Heart right ventricle (tissue), 16 donors: ENCODE data around the gene HEXD. TPM values are rescaled to one million over a fixed set of nuclear protein-coding genes. Genes with fewer than 3 reads are reported as not detected.
"Not testable (repeated sequence)": the region's sequence is repeated elsewhere in the genome, so short reads cannot be mapped to it uniquely, and the experiment has no call there.

Experiments used
- ATAC-seq, 8 donors: fragments of 200-7000 bp; cut with Tn5 transposase; one replicate each; pipeline ENCODE4 v1.9.1; 2020; ENCODE audit warnings: mild to moderate bottlenecking in 8 of 8, moderate library complexity in 8 of 8, moderate number of reproducible peaks in 1 of 8
- DNase-seq, 2 donors: peaks; one replicate each; pipeline ENCODE4 v3.0.0-alpha.2; 2020
- H3K27ac ChIP-seq, 10 donors: fragments of 200-600 bp; sonication (generic) in 2 of 10; one replicate each; pipeline versions ENCODE4 v1.5.0 to v1.8.0; 2020 to 2022; ENCODE audit warnings: mild to moderate bottlenecking in 3 of 10
- H3K27me3 ChIP-seq, 7 donors: fragments of 200-600 bp; one replicate each; pipeline ENCODE4 v1.8.0; 2021 to 2022; ENCODE audit warnings: mild to moderate bottlenecking in 2 of 7
- H3K36me3 ChIP-seq, 9 donors: fragments of 200-600 bp; sonication (generic) in 1 of 9; one replicate each; pipeline versions ENCODE4 v1.5.0 to v1.8.0; 2020 to 2022; ENCODE audit warnings: mild to moderate bottlenecking in 2 of 9
- H3K4me1 ChIP-seq, 9 donors: fragments of 200-600 bp; sonication (generic) in 1 of 9; one replicate each; pipeline versions ENCODE4 v1.5.0 to v1.8.0; 2020 to 2022; ENCODE audit warnings: mild to moderate bottlenecking in 4 of 9
- H3K4me3 ChIP-seq, 10 donors: fragments of 200-600 bp; sonication (generic) in 2 of 10; one replicate each; pipeline versions ENCODE4 v1.5.0 to v1.8.0; 2020 to 2022; ENCODE audit warnings: mild to moderate bottlenecking in 7 of 10, moderate library complexity in 2 of 10
- H3K9me3 ChIP-seq, 11 donors: fragments of 200-600 bp in 10 of 11; sonication (generic) in 2 of 11; one replicate each; pipeline versions ENCODE4 v1.5.0 to v1.8.0; 2013 to 2022; ENCODE audit warnings: mild to moderate bottlenecking in 2 of 11, control low read depth in 1 of 11, moderate library complexity in 1 of 11
- CTCF ChIP-seq, 9 donors: fragments of 200-600 bp; sonication (generic) in 2 of 9; IDR thresholded peaks; one replicate each; pipeline versions ENCODE4 v1.5.0 to v1.8.0; 2021 to 2022; ENCODE audit warnings: antibody characterized with exemption in 9 of 9, mild to moderate bottlenecking in 5 of 9, moderate library complexity in 1 of 9
- WGBS, 2 donors: extraction: QIAGEN DNeasy Blood & Tissue Kit; methylation state at CpG; one replicate each; pipeline ENCODE4 v1.1.7; 2013; ENCODE audit warnings: inconsistent platforms in 1 of 2; 5-methylcytosine and 5-hydroxymethylcytosine counted together
- intact Hi-C, 10 donors: fragments of 100-400 bp; cut with DNase I; formaldehyde crosslinking; loops; one replicate each; pipeline versions ENCODE4 v1.11.1 to v1.14.2; 2022
- polyA plus RNA-seq, 2 donors: library from polyadenylated mRNA; stranded (reverse); fragments of 200-250 nt; gene quantifications; one replicate each; pipeline ENCODE4 v1.2.3, GENCODE V29; 2013
- total RNA-seq, 10 donors: library from RNA; stranded (reverse); fragmentation: NEBNext Ultra II Directional in 3 of 10; extraction: Animal tissue kit (Norgen Biotek cat#: 25700) in 3 of 10; gene quantifications; one replicate each; pipeline versions ENCODE4 v1.2.1 to v1.2.4, GENCODE V29; 2021 to 2023
- donor health status: Arrhythmogenic right ventricular cardiomyopathy.
- donor health status: ischemic (EF 13 %, LVEDD 7.1; RV severe dilation, severe dysfunction).
- donor health status: healthy with polysubstance abuse.
- donor health status: DM: no; HTN: yes; CAD: no.
- donor health status: DM: no; HTN: no; CAD: no.
- donor health status: ischemic (EF 25% LVEDD 6.9; RV normal size, moderate dysfunction).
- donor health status: ischemic (EF 25% LVEDD 5.7; RV mildly dilated, moderate dysfunction).
- donor health status: healthy.
- donor health status: DM: yes; HTN: yes; CAD: no.
- donor health status: Ischemic cardiomyopathy.
- donor health status: ischemic (EF 35%, LVEDD 5.7; RV mildly dilated, moderate dysfunction).
- donor health status: nonischemic (EF 11% LVEDD 7.7; RV severe dilation, severe dysfunction).
- donor health status: DM: yes; HTN: yes; CAD: no.
- donor health status: PGD.
- donor health status: ischemic (EF 29% LVEDD 5.4; RV normal size, mild dysfunction).
- donor health status: nonischemic (EF 23%, LVEDD 6.1; RV moderate dilation, normal function).

The HEXD gene
- total and polyA plus RNA-seq, 12 donors, result 9.4 to 53.3 (median 13.5) TPM

GRCh38 chr17:82377924-82378740 is 40.0 kb upstream of the HEXD start:
- H3K27ac ChIP-seq, result no peak overlapping the region
- ATAC-seq (no peak), DNase-seq (no peak)
- H3K4me3 ChIP-seq, result no peak overlapping the region
- no peak for TF ChIP-seq CTCF (IDR thresholded peaks at IDR 0.05)
- peaks cover 0 to under 1% (median 0%) of the 10 kb centered on the region in 9 donors for H3K4me1 ChIP-seq
- H3K36me3 ChIP-seq, result no peaks in the 10 kb centered on the region
- H3K9me3 ChIP-seq, result no peaks in the 10 kb centered on the region
- intact Hi-C loops, result no loop called here
- peaks cover 13 to 67% (median 60%) of the 10 kb centered on the region in 7 donors for H3K27me3 ChIP-seq
- WGBS, 2 donors, result 77 to 82% methylated on average over 31 of the region's 31 CpGs

- H3K27ac ChIP-seq, result no peak overlapping the region
- ATAC-seq, result no peak
- no peak overlapping the region for H3K4me3 ChIP-seq
- TF ChIP-seq CTCF (IDR thresholded peaks at IDR 0.05), result no peak
- intact Hi-C loops, result no loop called here
- H3K27me3 ChIP-seq, result peaks cover 13 to 63% (median 56%) of the 10 kb centered on the region in 7 donors
- no peaks in the 10 kb centered on the region for H3K9me3 ChIP-seq
- no peak for DNase-seq
- H3K36me3 ChIP-seq, result no peaks in the 10 kb centered on the region
- no peaks in the 10 kb centered on the region for H3K4me1 ChIP-seq
- 67 to 71% methylated on average over 10 of the region's 10 CpGs for WGBS, 2 donors
Measured at GRCh38 chr17:82378741-82379021, 39.5 kb upstream of the HEXD start.

DNA sequence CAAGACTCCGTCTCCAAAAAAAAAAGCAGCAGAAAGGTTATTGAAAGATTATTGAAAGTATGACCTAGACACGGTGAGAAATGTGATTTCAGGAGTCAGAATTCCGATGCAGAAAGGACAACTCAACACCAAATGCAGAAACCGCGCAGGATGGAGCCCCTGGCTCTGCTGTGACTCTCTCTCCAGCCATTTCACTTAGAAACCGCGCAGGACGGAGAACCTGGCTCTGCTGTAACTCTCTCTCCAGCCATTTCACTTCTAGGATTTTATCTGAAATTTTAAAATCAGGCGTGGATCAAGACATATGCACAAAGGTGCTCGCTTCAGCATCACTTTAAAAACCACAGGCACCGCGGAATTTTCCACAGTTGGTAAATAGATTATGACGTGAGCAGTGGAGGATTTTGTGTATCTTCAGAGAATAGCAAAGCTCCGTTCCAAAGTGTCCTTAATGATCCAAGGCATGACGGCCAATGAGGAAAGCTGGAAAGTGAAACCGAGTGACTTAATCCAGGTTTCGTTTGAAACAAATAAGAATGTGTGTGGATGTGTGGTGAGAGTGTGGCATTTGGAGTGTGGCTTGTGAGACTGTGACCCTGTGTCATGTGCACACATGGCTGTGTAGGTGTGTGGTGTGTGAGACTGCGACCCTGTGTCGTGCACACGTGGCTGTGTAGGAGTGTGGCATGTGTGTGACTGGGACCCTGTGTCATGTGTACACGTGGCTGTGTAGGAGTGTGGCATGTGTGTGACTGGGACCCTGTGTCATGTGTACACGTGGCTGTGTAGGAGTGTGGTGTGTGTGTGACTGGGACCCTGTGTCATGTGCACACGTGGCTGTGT is 37.1 kb upstream of the HEXD start:
- Histone ChIP-seq H3K27ac (no peak overlapping the region), H3K36me3 (no peaks in the 10 kb centered on the region), H3K4me1 (peaks cover 2 to 21% (median 9%) of the 10 kb centered on the region in 9 donors), H3K4me3 (no peak overlapping the region), H3K9me3 (no peaks in the 10 kb centered on the region), H3K27me3 (peaks cover 0 to 62% (median 36%) of the 10 kb centered on the region in 7 donors)
- TF ChIP-seq CTCF (IDR thresholded peaks at IDR 0.05), result no peak
- WGBS, 2 donors, result 64 to 72% methylated on average over 23 of the region's 23 CpGs
- intact Hi-C loops, result no loop called here
- no peak for DNase-seq
- ATAC-seq, result no peak

DNA sequence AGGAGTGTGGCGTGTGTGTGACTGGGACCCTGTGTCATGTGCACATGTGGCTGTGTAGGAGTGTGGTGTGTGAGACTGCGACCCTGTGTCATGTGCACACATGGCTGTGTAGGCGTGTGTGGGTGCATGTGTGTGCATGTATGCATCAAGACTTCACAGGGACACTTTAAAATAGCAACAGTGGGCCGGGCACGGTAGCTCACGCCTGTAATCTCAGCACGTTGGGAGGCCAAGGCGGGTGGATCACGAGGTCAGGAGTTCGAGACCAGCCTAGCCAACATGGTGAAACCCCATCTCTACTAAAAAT is 36.5 kb upstream of the HEXD start:
- ATAC-seq, H3K9me3 ChIP-seq, DNase-seq, H3K27ac ChIP-seq, H3K4me3 ChIP-seq, intact Hi-C loops, H3K36me3 ChIP-seq: not testable (repeated sequence)
- WGBS, 2 donors, result 70 to 76% methylated on average over 10 of the region's 10 CpGs
- H3K27me3 ChIP-seq, result peaks cover 0 to 62% (median 36%) of the 10 kb centered on the region in 7 donors
- H3K4me1 ChIP-seq, result peaks cover 2 to 26% (median 9%) of the 10 kb centered on the region in 9 donors

DNA sequence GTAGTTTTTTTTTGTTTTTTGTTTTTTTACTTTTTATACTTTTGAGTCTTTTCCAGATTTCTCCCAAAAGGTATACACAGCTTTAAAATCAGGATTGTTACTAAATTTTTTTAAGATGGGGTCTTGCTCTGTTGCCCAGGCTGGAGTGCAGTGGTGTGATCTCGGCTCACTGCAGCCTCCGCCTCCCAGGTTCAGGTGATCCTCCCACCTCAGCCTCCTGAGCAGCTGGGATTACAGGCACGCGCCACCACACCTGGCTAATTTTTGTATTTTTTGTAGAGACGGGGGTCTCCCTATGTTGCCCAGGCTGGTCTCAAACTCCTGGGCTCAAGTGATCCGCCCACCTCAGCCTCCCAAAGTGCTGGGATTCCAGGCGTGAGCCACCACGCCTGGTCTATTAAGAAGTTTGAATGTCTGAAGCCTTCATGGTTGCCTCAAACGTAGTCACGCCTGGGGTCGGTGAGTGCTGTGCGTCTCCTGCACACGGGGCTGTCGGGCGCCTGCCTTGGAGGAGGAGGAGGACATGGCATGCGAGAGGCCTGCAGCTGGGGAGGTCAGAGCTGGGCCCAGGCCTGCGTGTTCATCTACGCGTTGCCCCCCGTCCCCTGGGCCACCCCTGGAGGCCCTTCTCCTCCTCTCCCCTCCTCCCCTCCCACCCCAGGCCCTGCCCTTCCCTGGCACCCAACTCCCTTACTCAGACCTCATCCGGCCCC is 35.8 kb upstream of the HEXD start:
- H3K36me3 ChIP-seq, intact Hi-C loops, H3K27ac ChIP-seq, H3K9me3 ChIP-seq, ATAC-seq, DNase-seq, H3K4me3 ChIP-seq: not testable (repeated sequence)
- 79 to 85% methylated on average over 21 of the region's 21 CpGs for WGBS, 2 donors
- Histone ChIP-seq H3K27me3 (peaks cover 0 to 67% (median 38%) of the 10 kb centered on the region in 7 donors), H3K4me1 (peaks cover 2 to 33% (median 13%) of the 10 kb centered on the region in 9 donors)
